Fibroblast of skin of left quadriceps (primary cell): ENCODE measurements around the gene MRPS17.

Source experiments
- DNase-seq, 2 experiments: peaks; one replicate each; pipeline ENCODE4 v3.0.0-alpha.2; 2013; ENCODE audit warnings: low read depth in 2 of 2

Gene MRPS17

DNA sequence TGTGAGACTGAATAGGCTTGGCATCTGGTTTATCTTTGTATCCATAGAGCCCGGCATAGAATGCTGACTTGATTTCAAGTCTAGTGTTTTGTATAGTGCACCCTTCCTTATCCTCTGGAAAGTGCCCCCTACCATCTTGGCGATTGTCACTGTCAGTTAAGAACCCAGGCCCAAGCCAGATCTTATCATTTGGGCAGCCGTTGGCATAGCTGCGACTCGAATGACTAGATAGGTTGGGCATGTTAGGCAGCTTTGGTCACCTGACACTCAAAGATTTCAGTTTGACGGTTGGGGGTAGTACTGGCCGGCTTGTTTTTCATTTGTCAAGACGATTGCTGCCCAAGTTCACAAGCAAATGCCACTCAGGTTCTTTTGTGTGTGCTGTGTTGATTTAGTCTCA, 19.3 kb downstream of the MRPS17 start:
- DNase-seq: no peak

- DNase-seq: no peak
Measured at GRCh38 chr7:55973747-55974250, 22.1 kb downstream of the MRPS17 start.

DNA sequence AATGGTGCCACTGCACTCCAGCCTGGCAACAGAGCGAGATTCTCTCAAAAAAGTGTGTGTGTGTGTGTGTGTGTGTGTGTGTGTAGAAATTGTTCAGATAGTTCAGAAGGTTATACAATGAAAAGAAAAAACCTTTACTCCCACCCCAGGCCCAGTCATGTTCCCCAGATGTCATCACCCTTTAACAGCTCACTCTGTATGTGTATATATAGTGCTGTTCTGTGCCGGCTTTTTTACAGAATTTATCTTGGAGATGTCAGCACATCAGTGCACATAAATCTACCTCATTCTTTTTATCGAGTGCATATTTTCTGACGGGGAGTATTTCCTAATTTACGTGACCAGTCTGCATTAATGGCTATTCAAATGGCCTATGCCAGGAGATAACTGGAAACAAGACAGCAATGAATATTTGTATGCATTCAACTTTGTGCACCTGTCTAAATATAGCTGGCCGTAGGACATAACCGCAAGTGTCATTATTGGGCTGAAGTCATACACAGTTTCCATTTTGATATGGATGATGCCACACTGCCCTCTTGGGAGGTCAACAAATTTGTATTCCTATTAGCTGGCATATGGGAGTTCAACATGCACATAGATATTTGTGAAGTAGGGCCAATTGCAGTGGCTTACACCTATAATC, 24.4 kb downstream of the MRPS17 start:
- DNase-seq: no peak

GRCh38 chr7:55977831-55978230, 26.2 kb downstream of the MRPS17 start:
- peak; percentile 68 to 74 for DNase-seq

GRCh38 chr7:55980266-55980665, 28.6 kb downstream of the MRPS17 start:
- no peak for DNase-seq

DNA sequence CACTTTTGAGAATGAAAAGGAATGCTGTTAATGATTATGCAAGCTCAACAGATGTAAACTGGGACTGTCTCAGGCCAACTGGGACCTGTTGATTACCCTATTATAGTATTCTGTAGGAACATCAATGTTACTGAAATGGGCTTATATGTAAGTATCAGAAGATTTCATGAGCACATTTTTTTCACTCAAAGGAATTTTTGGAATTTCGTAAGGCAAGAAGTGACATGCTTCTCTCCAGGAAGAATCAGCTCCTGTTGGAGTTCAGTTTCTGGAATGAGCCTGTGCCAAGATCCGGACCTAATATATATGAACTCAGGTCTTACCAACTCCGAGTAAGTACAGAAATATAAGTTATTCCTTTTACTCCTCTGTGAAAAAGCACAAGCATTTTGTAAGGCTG, 31.9 kb downstream of the MRPS17 start:
- DNase-seq: no peak

GRCh38 chr7:55992346-55992745, 40.7 kb downstream of the MRPS17 start:
- DNase-seq: no peak

- no peak for DNase-seq
Measured at GRCh38 chr7:55996856-55997500, 45.3 kb downstream of the MRPS17 start.

DNA sequence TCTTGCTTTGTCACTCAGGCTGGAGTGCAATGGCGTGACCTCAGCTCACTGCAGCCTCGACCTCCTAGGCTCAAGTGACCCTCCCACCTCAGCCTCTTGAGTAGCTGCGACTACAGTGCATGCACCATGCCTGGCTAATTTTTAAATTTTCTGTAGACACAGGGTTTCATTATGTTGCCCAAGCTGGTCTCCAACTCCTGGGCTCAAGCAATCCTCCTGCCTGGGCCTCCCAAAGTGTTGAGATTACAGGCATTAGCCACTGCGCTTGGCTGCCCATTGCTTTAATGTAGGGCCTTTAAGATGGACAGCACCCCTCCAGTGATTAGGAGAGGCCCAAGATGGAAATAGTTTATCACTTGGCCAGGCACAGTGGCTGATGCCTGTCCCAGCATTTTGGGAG, 52.1 kb downstream of the MRPS17 start:
- no peak for DNase-seq
